Astrocyte (in vitro differentiated cells and primary cell): ENCODE data around the gene DNAAF5. TPM values are rescaled to one million over a fixed set of nuclear protein-coding genes. Genes with fewer than 3 reads are reported as not detected.

Source experiments
- DNase-seq: peaks from one replicate; pipeline ENCODE4 v3.0.0-alpha.2; 2010; ENCODE audit warnings: low read depth
- FAIRE-seq: peaks from 2 replicates; lab custom pipeline; 2011; peaks lifted over from hg19 to GRCh38; lab: Jason Lieb, UNC
- H2AFZ ChIP-seq: 2 replicates; pipeline ENCODE4 v1.6.0; 2012; ENCODE audit warnings: low read depth, low read length, inconsistent platforms
- H3K27ac ChIP-seq: 2 replicates; pipeline ENCODE4 v1.5.1; 2011; ENCODE audit warnings: low read depth, low read length, inconsistent platforms
- H3K27me3 ChIP-seq: 2 replicates; pipeline ENCODE4 v1.6.0; 2011; ENCODE audit warnings: low read length, inconsistent platforms; ENCODE audit not compliant: insufficient read depth
- H3K36me3 ChIP-seq: 2 replicates; pipeline ENCODE4 v1.5.1; 2011; ENCODE audit warnings: low read length, inconsistent platforms; ENCODE audit not compliant: insufficient read depth
- H3K4me1 ChIP-seq: 2 replicates; pipeline ENCODE4 v1.5.1; 2011; ENCODE audit warnings: low read length, inconsistent platforms; ENCODE audit not compliant: insufficient read depth
- H3K4me2 ChIP-seq: 2 replicates; pipeline ENCODE4 v1.6.0; 2012; ENCODE audit warnings: low read length, inconsistent platforms
- H3K4me3 ChIP-seq: 2 replicates; pipeline ENCODE4 v1.5.1; 2011; ENCODE audit warnings: low read depth, mild to moderate bottlenecking, low read length, inconsistent platforms; ENCODE audit not compliant: insufficient read depth
- H3K79me2 ChIP-seq: 2 replicates; pipeline ENCODE4 v1.6.0; 2012; ENCODE audit warnings: mild to moderate bottlenecking, low read length, inconsistent platforms; ENCODE audit not compliant: insufficient read depth
- H3K9ac ChIP-seq: 2 replicates; pipeline ENCODE4 v1.6.0; 2012; ENCODE audit warnings: mild to moderate bottlenecking, low read length, inconsistent platforms
- H3K9me3 ChIP-seq: 2 replicates; pipeline ENCODE4 v1.5.1; 2012; ENCODE audit warnings: low read depth, mild to moderate bottlenecking, low read length, inconsistent platforms; ENCODE audit not compliant: insufficient read depth
- H4K20me1 ChIP-seq: 2 replicates; pipeline ENCODE4 v1.6.0; 2012; ENCODE audit warnings: low read length, inconsistent platforms; ENCODE audit not compliant: insufficient read depth
- H3K27ac Mint-ChIP-seq: one replicate; pipeline ENCODE4 v1.8.0; 2021; ENCODE audit warnings: mild to moderate bottlenecking, mixed read lengths; ENCODE audit not compliant: unreplicated experiment
- H3K27me3 Mint-ChIP-seq: one replicate; pipeline ENCODE4 v1.8.0; 2021; ENCODE audit warnings: low read depth, mixed read lengths; ENCODE audit not compliant: unreplicated experiment
- H3K36me3 Mint-ChIP-seq: one replicate; pipeline ENCODE4 v1.8.0; 2021; ENCODE audit warnings: low read depth, mixed read lengths; ENCODE audit not compliant: unreplicated experiment
- H3K4me1 Mint-ChIP-seq: one replicate; pipeline ENCODE4 v1.8.0; 2021; ENCODE audit warnings: low read depth, mixed read lengths; ENCODE audit not compliant: unreplicated experiment
- H3K4me3 Mint-ChIP-seq: one replicate; pipeline ENCODE4 v1.8.0; 2021; ENCODE audit warnings: mild to moderate bottlenecking, moderate library complexity, mixed read lengths; ENCODE audit not compliant: unreplicated experiment
- H3K9me3 Mint-ChIP-seq: one replicate; pipeline ENCODE4 v1.8.0; 2021; ENCODE audit warnings: mild to moderate bottlenecking, mixed read lengths; ENCODE audit not compliant: unreplicated experiment
- EZH2 ChIP-seq: IDR thresholded peaks from 2 replicates; pipeline ENCODE4 v1.6.1; 2012; ENCODE audit warnings: mild to moderate bottlenecking, low read length, inconsistent platforms; ENCODE audit not compliant: insufficient read depth
- total RNA-seq: library from RNA; stranded (reverse); gene quantifications from 2 replicates; pipeline ENCODE4 v1.2.1, GENCODE V29; 2021
- TF ChIP-seq, protein P1 (sequence below): IDR thresholded peaks from 2 replicates; pipeline ENCODE4 v1.5.1; 2011; ENCODE audit warnings: low read depth, mild to moderate bottlenecking, inconsistent platforms, low read length, moderate library complexity; ENCODE audit not compliant: insufficient read depth

The DNAAF5 gene
- total RNA-seq, 1 donor from 2014 or later = 24.5 TPM

DNA sequence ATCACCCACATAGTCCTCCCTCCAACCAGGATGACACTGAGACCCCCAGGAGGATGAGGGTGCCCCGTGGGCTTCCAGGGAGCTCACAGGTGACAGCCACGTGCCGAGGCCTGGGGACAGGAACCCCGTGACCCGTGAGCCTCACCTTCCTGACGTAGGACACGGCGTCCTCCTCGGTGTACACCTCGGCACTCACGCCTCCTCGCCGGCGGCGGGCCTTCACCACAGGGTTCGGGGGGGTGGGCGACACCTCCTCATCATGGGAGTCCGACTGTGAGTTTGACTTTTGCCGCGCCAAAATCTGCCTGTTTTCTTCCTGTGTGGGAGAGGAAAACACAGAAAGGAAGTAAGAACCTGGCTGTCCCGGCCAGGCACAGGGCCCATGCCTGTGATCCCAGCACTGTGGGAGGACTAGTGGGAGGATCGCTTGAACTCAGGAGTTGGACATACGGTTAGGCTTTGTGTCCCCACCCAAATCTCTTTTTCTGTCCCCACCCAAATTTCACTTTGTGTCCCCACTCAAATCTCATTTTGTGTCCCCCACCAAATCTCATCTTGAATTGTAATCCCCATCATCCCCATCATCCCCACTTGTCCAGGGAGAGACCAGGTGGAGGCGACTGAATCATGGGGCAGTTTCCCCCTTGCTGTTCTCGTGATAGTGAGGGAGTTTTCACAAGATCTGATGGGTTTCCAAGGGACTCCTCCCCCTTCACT, 45.9 kb upstream of the DNAAF5 start:
- Histone ChIP-seq H3K9me3 (peaks cover 7% of the 10 kb centered on the region), H3K4me3 (no peak overlapping the region), H3K9ac (no peak overlapping the region), H3K27ac (no peak overlapping the region), H3K4me1 (no peaks in the 10 kb centered on the region), H3K4me2 (no peak overlapping the region), H3K36me3 (no peaks in the 10 kb centered on the region), H3K27me3 (no peaks in the 10 kb centered on the region), H2AFZ (no peak overlapping the region), H4K20me1 (no peaks in the 10 kb centered on the region), H3K79me2 (no peaks in the 10 kb centered on the region)
- no peak overlapping the region for H3K4me3 Mint-ChIP-seq
- no peak for FAIRE-seq
- TF ChIP-seq, protein P1, sequence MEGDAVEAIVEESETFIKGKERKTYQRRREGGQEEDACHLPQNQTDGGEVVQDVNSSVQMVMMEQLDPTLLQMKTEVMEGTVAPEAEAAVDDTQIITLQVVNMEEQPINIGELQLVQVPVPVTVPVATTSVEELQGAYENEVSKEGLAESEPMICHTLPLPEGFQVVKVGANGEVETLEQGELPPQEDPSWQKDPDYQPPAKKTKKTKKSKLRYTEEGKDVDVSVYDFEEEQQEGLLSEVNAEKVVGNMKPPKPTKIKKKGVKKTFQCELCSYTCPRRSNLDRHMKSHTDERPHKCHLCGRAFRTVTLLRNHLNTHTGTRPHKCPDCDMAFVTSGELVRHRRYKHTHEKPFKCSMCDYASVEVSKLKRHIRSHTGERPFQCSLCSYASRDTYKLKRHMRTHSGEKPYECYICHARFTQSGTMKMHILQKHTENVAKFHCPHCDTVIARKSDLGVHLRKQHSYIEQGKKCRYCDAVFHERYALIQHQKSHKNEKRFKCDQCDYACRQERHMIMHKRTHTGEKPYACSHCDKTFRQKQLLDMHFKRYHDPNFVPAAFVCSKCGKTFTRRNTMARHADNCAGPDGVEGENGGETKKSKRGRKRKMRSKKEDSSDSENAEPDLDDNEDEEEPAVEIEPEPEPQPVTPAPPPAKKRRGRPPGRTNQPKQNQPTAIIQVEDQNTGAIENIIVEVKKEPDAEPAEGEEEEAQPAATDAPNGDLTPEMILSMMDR = no peak
- no peak for TF ChIP-seq EZH2
- H3K27me3 Mint-ChIP-seq = no peaks in the 10 kb centered on the region
- no peak for DNase-seq
- H3K4me1 Mint-ChIP-seq = no peaks in the 10 kb centered on the region
- H3K36me3 Mint-ChIP-seq = peaks cover 36% of the 10 kb centered on the region
- H3K9me3 Mint-ChIP-seq = peaks cover 12% of the 10 kb centered on the region
- H3K27ac Mint-ChIP-seq = no peak overlapping the region

DNA sequence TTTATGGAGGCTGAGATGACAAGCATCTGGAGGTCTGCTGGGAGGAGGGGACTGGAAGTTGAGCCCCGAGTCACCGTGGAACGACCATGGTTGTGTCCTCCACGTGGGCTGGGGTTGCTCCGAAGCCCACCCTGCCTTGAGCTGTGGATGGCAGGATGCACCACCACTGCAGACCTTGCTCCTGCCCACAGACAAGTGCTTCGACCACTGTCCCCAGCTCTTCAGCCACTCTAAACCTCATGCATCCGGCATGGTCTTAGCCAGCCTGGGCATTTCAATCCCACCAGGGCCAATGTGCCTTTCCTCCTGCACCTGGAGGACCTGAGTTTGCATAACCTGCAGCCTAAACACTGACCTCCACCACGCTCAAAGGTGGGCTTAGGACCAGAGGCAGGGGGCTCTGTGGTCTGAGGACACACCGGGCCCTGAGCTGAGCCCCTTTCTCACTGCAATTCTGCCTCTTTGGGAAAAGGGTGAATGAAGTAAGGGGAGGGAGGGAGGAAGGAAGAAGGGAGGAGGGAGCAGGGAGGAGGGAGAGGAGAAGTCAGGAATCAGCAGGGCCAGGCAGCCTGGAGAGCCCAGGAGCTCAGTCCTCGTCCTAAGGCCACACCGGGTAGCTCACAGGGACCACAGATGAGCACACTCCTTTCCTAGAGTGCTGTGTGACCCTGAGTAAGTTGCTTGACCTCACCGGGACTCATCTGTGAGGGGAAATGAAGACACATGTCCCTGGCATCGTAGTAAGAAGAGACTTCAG, 44.8 kb upstream of the DNAAF5 start:
- H3K27me3 ChIP-seq = no peaks in the 10 kb centered on the region
- H3K27ac Mint-ChIP-seq = no peak overlapping the region
- TF ChIP-seq EZH2 = no peak
- TF ChIP-seq, protein P1 = no peak
- no peak overlapping the region for H3K4me2 ChIP-seq
- no peak overlapping the region for H2AFZ ChIP-seq
- H3K9me3 Mint-ChIP-seq = peaks cover 14% of the 10 kb centered on the region
- no peaks in the 10 kb centered on the region for H3K79me2 ChIP-seq
- H3K27ac ChIP-seq = no peak overlapping the region
- no peaks in the 10 kb centered on the region for H4K20me1 ChIP-seq
- no peak overlapping the region for H3K4me3 Mint-ChIP-seq
- H3K36me3 Mint-ChIP-seq = peaks cover 28% of the 10 kb centered on the region
- peaks cover 7% of the 10 kb centered on the region for H3K9me3 ChIP-seq
- no peak for DNase-seq
- H3K4me3 ChIP-seq = no peak overlapping the region
- no peaks in the 10 kb centered on the region for H3K4me1 ChIP-seq
- no peaks in the 10 kb centered on the region for H3K36me3 ChIP-seq
- H3K9ac ChIP-seq = no peak overlapping the region
- no peaks in the 10 kb centered on the region for H3K4me1 Mint-ChIP-seq
- H3K27me3 Mint-ChIP-seq = no peaks in the 10 kb centered on the region
- no peak for FAIRE-seq
